Measurements from ENCODE around the gene SFI1.

SFI1 gene

DNA sequence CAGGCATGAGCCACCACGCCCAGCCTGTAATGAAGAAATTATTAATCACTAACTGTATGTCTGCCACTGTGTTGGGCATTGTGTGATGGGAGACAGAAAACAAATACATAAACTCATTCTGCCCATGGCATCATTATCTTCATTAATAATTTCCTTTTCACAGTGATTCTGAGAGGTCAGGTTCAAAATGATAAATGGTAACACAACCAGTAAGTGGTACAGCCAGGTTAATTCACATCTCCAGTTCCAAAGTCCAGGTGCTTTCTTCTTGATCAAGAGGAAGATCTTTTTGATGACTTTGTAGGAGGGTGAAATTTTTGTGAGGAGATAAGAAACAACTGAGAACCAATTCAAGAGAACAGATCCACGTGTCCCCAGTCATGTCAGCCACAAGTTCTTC is 98.9 kb downstream of the SFI1 start:
- no peak for DNase-seq (ENCODE audit: low read depth)

GRCh38 chr22:31602259-31602952 is 106.1 kb downstream of the SFI1 start:
- DNase-seq (ENCODE audit: low read depth): peak; percentile 61

DNA sequence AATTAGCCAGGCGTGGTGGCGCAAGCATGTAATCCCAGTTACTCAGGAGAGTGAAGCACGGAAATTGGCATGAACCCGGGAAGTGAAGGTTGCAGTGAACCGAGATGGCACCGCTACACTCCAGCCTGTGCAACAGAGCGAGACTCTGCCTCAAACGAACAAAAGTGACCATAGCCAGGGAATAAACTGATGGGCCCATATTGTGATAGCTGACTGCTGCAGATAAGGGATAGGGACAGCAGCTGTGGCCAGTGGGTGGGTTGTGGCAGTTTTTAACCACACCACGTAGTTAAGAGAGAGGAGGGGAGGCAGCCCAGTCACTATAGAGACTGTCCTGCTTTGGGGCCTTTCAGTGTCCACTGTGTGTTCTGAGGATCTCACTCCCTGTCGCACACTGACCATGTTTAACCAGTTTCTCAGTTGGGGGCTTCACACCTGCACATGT is 106.8 kb downstream of the SFI1 start:
- DNase-seq (ENCODE audit: low read depth): no peak

GRCh38 chr22:31603574-31603973 is 107.2 kb downstream of the SFI1 start:
- DNase-seq (ENCODE audit: low read depth): no peak

DNA sequence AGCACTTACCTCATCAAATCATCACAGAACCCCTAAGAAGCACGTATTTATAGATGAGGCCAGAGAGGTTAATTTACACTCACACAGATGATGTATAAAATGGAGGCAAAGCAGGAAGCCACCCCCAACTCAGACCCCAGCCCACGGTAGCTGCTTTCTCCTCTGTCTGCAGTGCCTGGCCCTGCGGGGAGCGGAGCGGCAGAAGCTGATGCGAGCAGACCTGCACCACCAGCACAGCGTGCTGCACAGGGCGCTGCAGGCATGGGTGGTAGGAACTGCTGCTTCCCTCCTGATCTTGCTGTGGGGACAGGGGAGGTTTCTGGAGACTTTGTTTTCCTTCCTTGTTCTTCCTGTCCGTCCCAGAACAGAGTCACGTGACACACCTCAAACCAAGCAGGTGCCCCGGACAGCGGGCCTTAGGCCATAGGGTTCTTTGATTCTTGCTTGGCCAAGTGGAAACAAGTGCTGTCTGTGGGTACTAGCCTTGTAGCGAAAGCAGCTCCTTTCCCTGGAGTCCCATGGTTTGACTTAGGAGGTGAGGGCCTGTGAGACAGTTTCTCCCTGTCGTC is 107.9 kb downstream of the SFI1 start:
- DNase-seq (ENCODE audit: low read depth): no peak

- no peak for DNase-seq (ENCODE audit: low read depth)
Measured at GRCh38 chr22:31604746-31605705, 108.7 kb downstream of the SFI1 start.

GRCh38 chr22:31605851-31606585 is 109.7 kb downstream of the SFI1 start:
- DNase-seq (ENCODE audit: low read depth): no peak

DNA sequence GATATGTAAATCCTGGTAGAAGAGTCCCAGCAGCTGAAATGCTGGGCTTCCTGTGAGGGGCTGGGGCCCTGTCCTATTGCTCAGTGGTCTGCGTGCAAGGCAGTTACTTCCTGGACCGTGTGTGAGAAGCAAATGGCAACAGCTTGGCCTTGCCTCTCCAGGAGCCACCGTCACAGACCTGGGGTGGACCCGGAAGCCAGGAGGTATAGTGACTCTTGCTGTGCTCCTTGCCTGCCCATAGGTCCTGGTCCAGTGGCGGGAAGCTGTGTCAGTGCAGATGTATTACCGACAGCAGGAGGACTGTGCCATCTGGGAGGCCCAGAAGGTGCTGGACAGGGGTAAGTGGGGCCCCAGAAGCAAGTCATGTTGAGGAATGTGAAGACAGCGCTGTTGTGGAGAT is 111.4 kb downstream of the SFI1 start:
- no peak for DNase-seq (ENCODE audit: low read depth)

GRCh38 chr22:31609716-31610115 is 113.4 kb downstream of the SFI1 start:
- DNase-seq (ENCODE audit: low read depth): no peak

- DNase-seq (ENCODE audit: low read depth): no peak
Measured at GRCh38 chr22:31610611-31611010, 114.3 kb downstream of the SFI1 start.

DNA sequence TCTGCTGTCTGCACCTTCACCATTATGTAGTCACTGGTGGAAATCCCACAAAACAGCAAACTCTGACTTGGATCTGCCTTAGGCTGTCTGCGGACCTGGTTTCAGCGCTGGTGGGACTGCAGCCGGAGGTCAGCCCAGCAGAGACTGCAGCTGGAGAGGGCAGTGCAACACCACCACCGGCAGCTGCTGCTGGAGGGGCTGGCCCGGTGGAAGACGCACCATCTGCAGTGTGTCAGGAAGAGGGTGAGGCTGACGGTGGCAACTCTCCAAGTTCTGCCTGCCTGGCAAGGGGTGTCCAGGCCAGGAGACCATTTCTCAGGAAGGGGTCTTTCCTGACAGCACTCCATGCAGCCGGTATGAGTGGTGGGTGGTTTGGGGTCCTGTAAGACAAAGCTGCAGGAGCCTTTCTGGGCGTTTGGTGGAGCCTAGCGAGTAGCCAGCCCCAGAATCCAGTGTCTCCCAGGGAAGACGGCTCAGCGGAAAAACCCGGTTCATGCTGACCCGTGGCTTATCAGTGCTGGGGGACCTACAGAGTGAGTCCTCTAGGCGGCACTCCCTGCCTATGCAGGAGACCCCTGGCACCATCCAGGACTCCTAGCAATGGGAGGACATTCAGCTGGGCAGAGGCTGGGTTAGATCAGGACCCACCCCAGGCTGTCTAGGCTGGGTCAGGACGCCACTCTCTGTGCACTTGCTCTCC is 114.9 kb downstream of the SFI1 start:
- no peak for DNase-seq (ENCODE audit: low read depth)

- no peak for DNase-seq (ENCODE audit: low read depth)
Measured at GRCh38 chr22:31612891-31613285, 116.6 kb downstream of the SFI1 start.

DNA sequence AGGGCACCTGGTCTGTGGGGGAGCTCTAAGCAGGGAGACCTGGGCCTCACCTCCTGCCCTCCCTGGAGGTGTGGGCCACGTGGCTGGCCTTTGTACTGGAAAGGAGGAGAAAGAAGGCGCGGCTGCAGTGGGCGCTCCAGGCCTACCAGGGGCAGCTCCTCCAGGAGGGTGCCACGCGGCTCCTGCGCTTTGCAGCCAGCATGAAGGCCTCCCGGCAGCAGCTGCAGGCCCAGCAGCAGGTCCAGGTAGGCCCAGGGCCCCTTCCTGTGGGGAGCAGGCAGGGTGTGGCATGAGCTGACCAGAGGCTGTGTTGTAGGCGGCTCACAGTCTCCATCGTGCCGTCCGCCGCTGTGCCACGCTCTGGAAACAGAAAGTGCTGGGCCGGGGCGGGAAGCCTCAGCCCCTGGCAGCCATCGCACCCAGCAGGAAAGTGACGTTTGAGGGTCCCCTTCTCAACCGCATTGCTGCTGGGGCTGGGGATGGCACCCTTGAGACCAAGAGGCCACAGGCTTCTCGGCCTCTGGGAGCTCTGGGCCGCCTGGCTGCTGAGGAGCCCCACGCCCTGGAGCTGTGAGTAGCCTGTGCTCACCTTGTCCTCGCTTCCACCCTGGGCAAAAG is 117.1 kb downstream of the SFI1 start:
- DNase-seq (ENCODE audit: low read depth): no peak

- no peak for DNase-seq (ENCODE audit: low read depth)
Measured at GRCh38 chr22:31613904-31614296, 117.6 kb downstream of the SFI1 start.

GRCh38 chr22:31614781-31615490 is 118.6 kb downstream of the SFI1 start:
- no peak for DNase-seq (ENCODE audit: low read depth)

DNA sequence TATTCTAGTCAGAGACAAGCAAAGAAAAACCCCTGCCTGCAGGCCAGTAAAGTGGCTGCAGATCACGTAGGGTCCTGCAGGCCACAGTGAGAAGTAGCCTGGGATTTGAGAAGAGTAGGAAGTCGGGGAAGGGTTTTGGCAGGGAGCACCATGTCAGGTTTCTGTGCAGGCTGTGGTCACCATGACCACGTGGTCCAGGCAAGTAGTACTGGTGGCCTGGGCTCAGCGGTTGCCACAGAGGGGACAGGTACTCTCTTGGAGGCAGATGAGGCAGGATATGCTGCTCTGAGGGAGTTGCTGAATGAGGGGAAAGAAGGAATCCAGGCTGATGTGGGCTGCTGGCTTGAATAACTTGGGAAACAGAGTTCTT is 119.1 kb downstream of the SFI1 start:
- no peak for DNase-seq (ENCODE audit: low read depth)

DNA sequence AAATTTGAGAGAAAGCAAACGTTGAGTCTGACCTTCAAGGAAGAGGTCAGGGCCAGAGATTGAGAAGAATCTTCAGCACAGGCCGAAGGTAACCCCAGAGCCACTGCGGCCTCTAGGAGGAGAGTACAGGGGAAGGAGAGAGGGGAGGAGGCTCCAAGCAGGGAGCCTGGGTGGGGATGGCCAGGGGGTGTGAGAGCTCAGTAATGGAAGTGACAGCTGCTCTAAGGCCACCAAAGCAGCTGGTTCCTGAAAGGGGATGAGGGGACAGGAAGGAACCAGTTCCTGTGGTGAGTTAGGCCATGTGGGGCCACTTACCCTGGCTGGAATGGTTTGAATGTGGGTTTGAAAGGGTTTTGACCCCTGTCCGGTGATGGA is 119.6 kb downstream of the SFI1 start:
- DNase-seq (ENCODE audit: low read depth): no peak

- no peak for DNase-seq (ENCODE audit: low read depth)
Measured at GRCh38 chr22:31616315-31616980, 120.1 kb downstream of the SFI1 start.

DNA sequence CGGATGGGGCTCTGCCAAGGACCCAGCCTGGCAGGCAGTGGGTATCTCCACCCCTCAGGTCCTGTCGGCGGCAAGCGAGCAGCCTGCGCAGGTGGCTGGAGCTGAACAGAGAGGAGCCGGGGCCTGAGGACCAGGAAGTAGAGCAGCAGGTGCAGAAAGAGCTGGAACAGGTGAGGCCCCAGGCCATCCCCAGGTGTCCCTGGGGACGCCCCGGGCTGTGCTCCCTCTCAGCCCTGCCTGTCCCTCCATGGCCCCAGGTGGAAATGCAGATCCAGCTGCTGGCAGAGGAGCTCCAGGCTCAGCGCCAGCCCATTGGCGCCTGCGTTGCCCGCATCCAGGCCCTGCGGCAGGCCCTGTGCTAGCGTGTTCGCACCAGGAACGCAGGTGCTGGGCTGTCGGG is 121.7 kb downstream of the SFI1 start:
- no peak for DNase-seq (ENCODE audit: low read depth)
